PFSK-1 (cell line): Measurements from ENCODE around the gene CDPF1.

Source experiments
- FOXP2 ChIP-seq: optimal IDR thresholded peaks from 2 replicates; pipeline ENCODE3; 2011; ENCODE audit warnings: borderline replicate concordance, control low read depth, inconsistent platforms; ENCODE audit not compliant: insufficient read depth; ENCODE audit errors: extremely low read length, extremely low read depth
- POLR2AphosphoS5 ChIP-seq: IDR thresholded peaks from 2 replicates; pipeline ENCODE4 v1.6.1; 2012; ENCODE audit warnings: low read depth, mild to moderate bottlenecking, control low read depth, low read length, moderate library complexity
- REST ChIP-seq, 2 experiments: IDR thresholded peaks; 2 replicates each; pipeline versions ENCODE4 v1.6.1 to v1.8.0; 2011 to 2012; ENCODE audit warnings: low read depth in 2 of 2, low read length in 2 of 2, control low read depth in 1 of 2, inconsistent platforms in 1 of 2, mild to moderate bottlenecking in 1 of 2, moderate library complexity in 1 of 2; ENCODE audit not compliant: insufficient read depth in 1 of 2
- SIN3A ChIP-seq: IDR thresholded peaks from 2 replicates; pipeline ENCODE4 v1.6.1; 2012; ENCODE audit warnings: mild to moderate bottlenecking, low read length, moderate library complexity, borderline replicate concordance; ENCODE audit not compliant: insufficient read depth
- TAF1 ChIP-seq: IDR thresholded peaks from 2 replicates; pipeline ENCODE4 v1.6.1; 2012; ENCODE audit warnings: low read length, control low read depth, borderline replicate concordance; ENCODE audit not compliant: insufficient read depth

GRCh38 chr22:46299101-46299500 lies 49.0 kb upstream of the CDPF1 start:
- TF ChIP-seq POLR2AphosphoS5 (no peak), SIN3A (no peak), TAF1 (no peak), REST (IDR thresholded peaks at IDR 0.05; ENCODE audit: insufficient read depth in 1 of 2, low read depth in 2 of 2, low read length in 2 of 2) (no peak), FOXP2 (no peak)
